ENCODE measurements around the gene TUT4. TPM values are rescaled to one million over a fixed set of nuclear protein-coding genes. Genes with fewer than 3 reads are reported as not detected.

TUT4 gene
- total and polyA plus RNA-seq, 2 donors (not counting 3 experiments of a cell fraction or from before 2014, with no cell fraction given), result 24.7 to 41.2 TPM

DNA sequence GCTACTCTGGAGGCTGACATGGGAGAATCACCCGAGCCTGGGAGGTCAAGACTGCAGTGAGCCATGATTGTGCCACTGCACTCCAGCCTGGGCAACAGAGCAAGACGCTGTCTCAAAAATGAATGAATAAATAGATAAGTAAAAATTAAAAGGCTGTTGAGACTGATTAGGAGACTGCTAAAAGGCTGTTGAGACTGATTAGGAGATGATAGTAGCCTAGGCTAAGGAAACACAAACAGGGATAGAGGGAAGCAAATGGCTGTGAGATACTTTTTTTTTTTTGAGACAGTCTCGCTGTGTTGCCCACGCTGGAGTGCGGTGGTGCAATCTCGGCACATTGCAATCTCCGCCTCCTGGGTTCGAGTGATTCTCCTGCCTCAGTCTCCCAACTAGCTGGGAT is 120.1 kb downstream of the TUT4 start:
- intact Hi-C loops (cut with micrococcal nuclease) (no loop called here), dilution Hi-C loops (cut with MboI; ENCODE audit: extremely low pct_ligation_motif_present, low sequenced_read_pairs) (no loop called here)
- H3K9me1 ChIP-seq (replicated peaks; ENCODE audit: control insufficient read depth, extremely low read depth, insufficient read depth, low read length), result no peaks in the 10 kb centered on the region
- H3K27me3 ChIP-seq (ENCODE audit: control insufficient read depth in 2 of 2, insufficient read depth in 2 of 2, low read length in 2 of 2), result no peaks in the 10 kb centered on the region
- H3K4me2 ChIP-seq (ENCODE audit: insufficient read depth, low read length), result no peak overlapping the region
- H3K79me2 ChIP-seq (ENCODE audit: control insufficient read depth, insufficient read depth, low read length), result no peaks in the 10 kb centered on the region
- ChIA-PET CTCF (interaction anchor here (1.0 kb wide), 1 partner anchor 27 kb away, joined by 3 read pairs; no protein-coding TSS in a partner anchor), POLR2A (no interaction called here)
- H3K9me3 ChIP-seq (replicated peaks; ENCODE audit: control insufficient read depth, insufficient read depth, low read length), result no peaks in the 10 kb centered on the region
- no peak for TF ChIP-seq GATA2 (IDR thresholded peaks at IDR 0.05; ENCODE audit: insufficient read depth, insufficient read length, low read depth, low read length)
- no TSS peak for BruUV-seq (replicated peaks)
- no peaks in the 10 kb centered on the region for H3K4me1 ChIP-seq (ENCODE audit: control insufficient read depth, extremely low read depth, insufficient read depth, low read length)
- no peak overlapping the region for H3K9ac ChIP-seq (replicated peaks; ENCODE audit: extremely low read depth, insufficient read depth, low read length)
- DNase-seq (ENCODE audit: low read depth, low spot score) (no peak), FAIRE-seq (no peak)
- H3K36me3 ChIP-seq (ENCODE audit: control insufficient read depth in 2 of 2, extremely low read depth in 1 of 2, insufficient read depth in 2 of 2, low read length in 2 of 2), result peaks cover 5 to 8% of the 10 kb centered on the region in 2 experiments
- no peak overlapping the region for H3K27ac ChIP-seq (ENCODE audit: insufficient read depth, low read depth, low read length)
- H3K4me3 ChIP-seq (replicated peaks in 1 of 3; ENCODE audit: insufficient read depth in 1 of 3, low read depth in 1 of 3, low read length in 3 of 3), result no peak overlapping the region
- H4K20me1 ChIP-seq (replicated peaks; ENCODE audit: control insufficient read depth, extremely low read depth, insufficient read depth, low read length), result no peaks in the 10 kb centered on the region
- no peak overlapping the region for H2AFZ ChIP-seq (ENCODE audit: low read depth, low read length)

- H3K79me2 ChIP-seq (ENCODE audit: control insufficient read depth, insufficient read depth, low read length), result no peaks in the 10 kb centered on the region
- H3K9me3 ChIP-seq (replicated peaks; ENCODE audit: control insufficient read depth, insufficient read depth, low read length), result no peaks in the 10 kb centered on the region
- ChIA-PET POLR2A (no interaction called here), CTCF (interaction anchor here (1.0 to 1.4 kb wide), 2 partner anchors 70 to 240 kb away, joined by 3 read pairs; no protein-coding TSS in a partner anchor)
- peaks cover 3 to 4% of the 10 kb centered on the region in 2 experiments for H3K36me3 ChIP-seq (ENCODE audit: control insufficient read depth in 2 of 2, extremely low read depth in 1 of 2, insufficient read depth in 2 of 2, low read length in 2 of 2)
- peaks cover 9% of the 10 kb centered on the region for H3K4me1 ChIP-seq (ENCODE audit: control insufficient read depth, extremely low read depth, insufficient read depth, low read length)
- FAIRE-seq, result no peak
- BruUV-seq (replicated peaks), result no TSS peak
- no peak for DNase-seq (ENCODE audit: low read depth, low spot score)
- intact Hi-C loops (cut with micrococcal nuclease) (no loop called here), dilution Hi-C loops (cut with MboI; ENCODE audit: extremely low pct_ligation_motif_present, low sequenced_read_pairs) (no loop called here)
- no peak for TF ChIP-seq POLR2AphosphoS5 (IDR thresholded peaks at IDR 0.05; ENCODE audit: insufficient read depth, low read depth, low read length)
- TF ChIP-seq CTCF (IDR thresholded peaks at IDR 0.05; ENCODE audit: extremely low read depth in 1 of 2, insufficient read depth in 1 of 2, low read depth in 1 of 2, low read length in 2 of 2), result no peak
- TF ChIP-seq EZH2 (IDR thresholded peaks at IDR 0.05; ENCODE audit: borderline replicate concordance, low read depth, low read length, severe bottlenecking), result no peak
- TF ChIP-seq JUN (IDR thresholded peaks at IDR 0.05; ENCODE audit: borderline replicate concordance, insufficient read depth, insufficient read length, low read depth), result no peak
- no peak for TF ChIP-seq GATA2 (IDR thresholded peaks at IDR 0.05; ENCODE audit: insufficient read depth, insufficient read length, low read depth, low read length)
- TF ChIP-seq POLR2A (IDR thresholded peaks at IDR 0.05; ENCODE audit: low read depth, low read length), result no peak
- TF ChIP-seq MYC (IDR thresholded peaks at IDR 0.05; ENCODE audit: low read depth, low read length), result no peak
- no peak for TF ChIP-seq MAX (IDR thresholded peaks at IDR 0.05; ENCODE audit: insufficient read depth, insufficient read length)
- no peak for TF ChIP-seq FOS (IDR thresholded peaks at IDR 0.05; ENCODE audit: borderline replicate concordance, insufficient read depth, low read length)
- H3K4me3 ChIP-seq (replicated peaks in 1 of 3; ENCODE audit: insufficient read depth in 1 of 3, low read depth in 1 of 3, low read length in 3 of 3), result no peak overlapping the region
- no peaks in the 10 kb centered on the region for H3K9me1 ChIP-seq (replicated peaks; ENCODE audit: control insufficient read depth, extremely low read depth, insufficient read depth, low read length)
- H2AFZ ChIP-seq (ENCODE audit: low read depth, low read length), result no peak overlapping the region
- no peak overlapping the region for H3K4me2 ChIP-seq (ENCODE audit: insufficient read depth, low read length)
- H3K9ac ChIP-seq (replicated peaks; ENCODE audit: extremely low read depth, insufficient read depth, low read length), result no peak overlapping the region
- H4K20me1 ChIP-seq (replicated peaks; ENCODE audit: control insufficient read depth, extremely low read depth, insufficient read depth, low read length), result no peaks in the 10 kb centered on the region
- no peak overlapping the region for H3K27ac ChIP-seq (ENCODE audit: insufficient read depth, low read depth, low read length)
- H3K27me3 ChIP-seq (ENCODE audit: control insufficient read depth in 2 of 2, insufficient read depth in 2 of 2, low read length in 2 of 2), result no peaks in the 10 kb centered on the region
These were observed 125.7 kb downstream of the TUT4 start for GRCh38 chr1:52427152-52427551.

Measured in endothelial cell of umbilical vein (primary cell).